Spinal cord (tissue), 10 donors: ENCODE measurements around the gene HMCES. TPM values are rescaled to one million over a fixed set of nuclear protein-coding genes. Genes with fewer than 3 reads are reported as not detected.

ENCODE experiments used
- DNase-seq, 6 donors: peaks; one replicate each; pipeline versions ENCODE4 v3.0.0 to v3.0.0-alpha.2; 2013 to 2015; ENCODE audit warnings: low spot score in 6 of 6, low read depth in 4 of 6
- H3K27ac ChIP-seq: one replicate; pipeline ENCODE4 v1.5.1; 2013; ENCODE audit warnings: low read depth, low read length, control low read depth
- H3K27me3 ChIP-seq: one replicate; pipeline ENCODE4 v1.6.1; 2013; ENCODE audit warnings: low read length; ENCODE audit not compliant: control insufficient read depth, insufficient read depth
- H3K36me3 ChIP-seq: one replicate; pipeline ENCODE4 v1.6.1; 2013; ENCODE audit warnings: low read length; ENCODE audit not compliant: control insufficient read depth, insufficient read depth
- H3K4me1 ChIP-seq: one replicate; pipeline ENCODE4 v1.6.1; 2013; ENCODE audit warnings: low read length; ENCODE audit not compliant: control insufficient read depth, insufficient read depth
- H3K4me3 ChIP-seq: one replicate; pipeline ENCODE4 v1.5.1; 2013; ENCODE audit warnings: low read depth, low read length, control low read depth
- H3K9me3 ChIP-seq: one replicate; pipeline ENCODE4 v1.6.1; 2013; ENCODE audit warnings: low read length; ENCODE audit not compliant: control insufficient read depth, insufficient read depth
- WGBS: methylation state at CpG from one replicate; pipeline ENCODE4 v1.1.5; 2013; ENCODE audit warnings: missing lambda C conversion rate; ENCODE audit not compliant: insufficient coverage; 5-methylcytosine and 5-hydroxymethylcytosine counted together
- polyA plus RNA-seq, 2 donors: library from polyadenylated mRNA; unstranded; fragments of 120-200 nt; gene quantifications; one replicate each; pipeline ENCODE4 v1.2.1, GENCODE V29; 2013; ENCODE audit not compliant: insufficient read length in 2 of 2
- total RNA-seq, 2 donors: library from RNA; depleted of rRNA in 1 of 2; stranded (reverse); fragments of 120-200 nt in 1 of 2; fragments of >200 nt in 1 of 2; gene quantifications; one replicate each; pipeline versions ENCODE4 v1.2.3 to v1.2.4, GENCODE V29; 2013 to 2014
- donor health status: healthy.

The HMCES gene
- total and polyA plus RNA-seq, 4 donors, result 23.6 to 52.7 (median 35.8) TPM

- Histone ChIP-seq H3K27ac (peak overlapping the region; percentile 37), H3K36me3 (peaks cover 39% of the 10 kb centered on the region), H3K27me3 (no peaks in the 10 kb centered on the region), H3K4me1 (no peaks in the 10 kb centered on the region), H3K4me3 (no peak overlapping the region), H3K9me3 (no peaks in the 10 kb centered on the region)
- WGBS, result no CpG with 5 or more reads among the region's 4 CpGs
- peak in 1 of 6 donors; percentile 70 for DNase-seq
Measured at GRCh38 chr3:129291236-129291886, 12.7 kb downstream of the HMCES start.

- 95% methylated on average over 4 of the region's 5 CpGs for WGBS
- no peaks in the 10 kb centered on the region for H3K4me1 ChIP-seq
Measured at GRCh38 chr3:129295286-129295685, 16.6 kb downstream of the HMCES start.

GRCh38 chr3:129304146-129304961, 25.7 kb downstream of the HMCES start:
- Histone ChIP-seq H3K36me3 (peaks cover 46% of the 10 kb centered on the region), H3K9me3 (no peaks in the 10 kb centered on the region), H3K27ac (peak overlapping the region; percentile 54), H3K4me3 (no peak overlapping the region), H3K27me3 (no peaks in the 10 kb centered on the region), H3K4me1 (peaks cover 6% of the 10 kb centered on the region)
- 76% methylated on average over 2 of the region's 3 CpGs for WGBS
- DNase-seq, result no peak

More at GRCh38 chr3:129295286-129295685, 16.6 kb downstream of the HMCES start:
- peaks cover 43% of the 10 kb centered on the region for H3K36me3 ChIP-seq
- no peak overlapping the region for H3K27ac ChIP-seq
- H3K27me3 ChIP-seq, result no peaks in the 10 kb centered on the region
- no peak overlapping the region for H3K4me3 ChIP-seq
- DNase-seq, result no peak
- no peaks in the 10 kb centered on the region for H3K9me3 ChIP-seq

GRCh38 chr3:129304962-129305222, 26.2 kb downstream of the HMCES start:
- WGBS, result 89% methylated on average over 1 of the region's 1 CpG
- Histone ChIP-seq H3K36me3 (peaks cover 41% of the 10 kb centered on the region), H3K9me3 (no peaks in the 10 kb centered on the region), H3K27me3 (no peaks in the 10 kb centered on the region), H3K4me3 (no peak overlapping the region), H3K4me1 (peaks cover 6% of the 10 kb centered on the region), H3K27ac (no peak overlapping the region)
- DNase-seq, result no peak

- WGBS, result 11% methylated on average over 15 of the region's 26 CpGs
- peak in 3 of 6 donors; percentile 37 to 88 (median 85) for DNase-seq
- peaks cover 44% of the 10 kb centered on the region for H3K36me3 ChIP-seq
- peaks cover 6% of the 10 kb centered on the region for H3K4me1 ChIP-seq
- peak overlapping the region; percentile 4 for H3K27ac ChIP-seq
- H3K27me3 ChIP-seq, result no peaks in the 10 kb centered on the region
- no peaks in the 10 kb centered on the region for H3K9me3 ChIP-seq
- peak overlapping the region; percentile 30 for H3K4me3 ChIP-seq
Measured at GRCh38 chr3:129305592-129306091, 27.0 kb downstream of the HMCES start.

GRCh38 chr3:129308636-129309035, 30.0 kb downstream of the HMCES start:
- Histone ChIP-seq H3K4me1 (peaks cover 12% of the 10 kb centered on the region), H3K27me3 (no peaks in the 10 kb centered on the region), H3K9me3 (no peaks in the 10 kb centered on the region), H3K4me3 (no peak overlapping the region), H3K27ac (no peak overlapping the region), H3K36me3 (peaks cover 35% of the 10 kb centered on the region)
- no peak for DNase-seq
- WGBS, result no CpG with 5 or more reads among the region's 3 CpGs

- H3K9me3 ChIP-seq, result no peaks in the 10 kb centered on the region
- no peak overlapping the region for H3K4me3 ChIP-seq
- no peaks in the 10 kb centered on the region for H3K27me3 ChIP-seq
- DNase-seq, result no peak
- WGBS, result 74% methylated on average over 5 of the region's 7 CpGs
- H3K27ac ChIP-seq, result no peak overlapping the region
- H3K4me1 ChIP-seq, result peaks cover 22% of the 10 kb centered on the region
- H3K36me3 ChIP-seq, result peaks cover 24% of the 10 kb centered on the region
Measured at GRCh38 chr3:129310111-129311011, 31.7 kb downstream of the HMCES start.

- H3K4me3 ChIP-seq, result no peak overlapping the region
- H3K4me1 ChIP-seq, result peaks cover 16% of the 10 kb centered on the region
- peaks cover 19% of the 10 kb centered on the region for H3K36me3 ChIP-seq
- no peaks in the 10 kb centered on the region for H3K9me3 ChIP-seq
- 94% methylated on average over 3 of the region's 3 CpGs for WGBS
- no peaks in the 10 kb centered on the region for H3K27me3 ChIP-seq
- DNase-seq, result no peak
- H3K27ac ChIP-seq, result no peak overlapping the region
Measured at GRCh38 chr3:129311054-129311902, 32.6 kb downstream of the HMCES start.
